Measurements from ENCODE around the gene FAM135A. TPM values are rescaled to one million over a fixed set of nuclear protein-coding genes. Genes with fewer than 3 reads are reported as not detected.

FAM135A gene
- total and polyA plus RNA-seq, 2 of the 13 experiments (the other 11 are each of a cell fraction or from before 2014, with no cell fraction given) = 26.9 to 31.5 TPM

GRCh38 chr6:70398783-70399728, 14.3 kb upstream of the FAM135A start (continued):
- TF ChIP-seq PCBP1 (IDR thresholded peaks at IDR 0.05; ENCODE audit: borderline replicate concordance, low read depth, low read length) = no peak
- TF ChIP-seq MBD4 (IDR thresholded peaks at IDR 0.05; ENCODE audit: borderline replicate concordance, low read length) = peak; percentile 48; the same call in 1 of the 2 replicates
- no peak for TF ChIP-seq MIER3 (CRISPR knock-in tag; IDR thresholded peaks at IDR 0.05; ENCODE audit: borderline replicate concordance)
- TF ChIP-seq ZNF101 (CRISPR knock-in tag; IDR thresholded peaks at IDR 0.05; ENCODE audit: borderline replicate concordance, low read depth) = no peak
- no peak for TF ChIP-seq NFYC (CRISPR knock-in tag; IDR thresholded peaks at IDR 0.05)
- TF ChIP-seq MTF1 (CRISPR knock-in tag; IDR thresholded peaks at IDR 0.05) = no peak
- no peak for TF ChIP-seq TP53 (CRISPR knock-in tag; conservative IDR thresholded peaks at IDR 0.05)
- TF ChIP-seq NCOA1 (CRISPR knock-in tag; IDR thresholded peaks at IDR 0.05) = no peak
- TF ChIP-seq ZBTB34 (CRISPR knock-in tag; IDR thresholded peaks at IDR 0.05) = no peak
- peak; percentile 13; the same call in 1 of the 2 replicates for TF ChIP-seq RCOR2 (CRISPR knock-in tag; IDR thresholded peaks at IDR 0.05)
- no peak for TF ChIP-seq ZBTB3 (CRISPR knock-in tag; IDR thresholded peaks at IDR 0.05; ENCODE audit: borderline replicate concordance, low read depth)
- TF ChIP-seq ZNF354B (CRISPR knock-in tag; IDR thresholded peaks at IDR 0.05) = no peak
- no peak for TF ChIP-seq NONO (IDR thresholded peaks at IDR 0.05)
- TF ChIP-seq NONO (CRISPR knock-in tag; conservative IDR thresholded peaks at IDR 0.05) = no peak
- peak; percentile 95 for TF ChIP-seq HNF1B (CRISPR knock-in tag; IDR thresholded peaks at IDR 0.05)
- TF ChIP-seq ZNF441 (CRISPR knock-in tag; IDR thresholded peaks at IDR 0.05; ENCODE audit: borderline replicate concordance) = no peak
- no peak for TF ChIP-seq ZBTB4 (CRISPR knock-in tag; IDR thresholded peaks at IDR 0.05; ENCODE audit: borderline replicate concordance)
- no peak for TF ChIP-seq HES4 (CRISPR knock-in tag; IDR thresholded peaks at IDR 0.05; ENCODE audit: borderline replicate concordance)
- no peak for TF ChIP-seq ZNF740 (CRISPR knock-in tag; IDR thresholded peaks at IDR 0.05)
- no peak for TF ChIP-seq PREB (CRISPR knock-in tag; IDR thresholded peaks at IDR 0.05)
- no peak for TF ChIP-seq BHLHE40 (IDR thresholded peaks at IDR 0.05; ENCODE audit: low read length)
- no peak for TF ChIP-seq SP4 (CRISPR knock-in tag; IDR thresholded peaks at IDR 0.05)
